MM.1S (cell line): ENCODE data around the gene MED16.

ENCODE experiments used
- DNase-seq: peaks from one replicate; pipeline ENCODE4 v3.0.0-alpha.2; 2015
- H2AFZ ChIP-seq: fragments of 300-600 bp; sonication (generic); 2 replicates; pipeline ENCODE4 v1.6.0; 2016; ENCODE audit warnings: antibody characterized with exemption, low read length
- H3F3A ChIP-seq: fragments of 300-600 bp; sonication (generic); 2 replicates; pipeline ENCODE4 v1.6.1; 2016; ENCODE audit warnings: mild to moderate bottlenecking, antibody characterized with exemption, low read length, moderate library complexity, mixed read lengths; ENCODE audit not compliant: insufficient read depth
- H3K27ac ChIP-seq: fragments of 300-600 bp; sonication (generic); 2 replicates; pipeline ENCODE4 v1.5.1; 2016; ENCODE audit warnings: mild to moderate bottlenecking, low read length
- H3K27me3 ChIP-seq: fragments of 300-600 bp; sonication (generic); replicated peaks from 2 replicates; pipeline ENCODE4 v1.6.0; 2016; ENCODE audit warnings: low read length; ENCODE audit not compliant: insufficient read depth
- H3K36me3 ChIP-seq: fragments of 300-600 bp; sonication (generic); replicated peaks from 2 replicates; pipeline ENCODE4 v1.6.1; 2016; ENCODE audit warnings: mild to moderate bottlenecking, low read length, mixed read lengths; ENCODE audit not compliant: insufficient read depth
- H3K4me1 ChIP-seq: fragments of 300-600 bp; sonication (generic); 2 replicates; pipeline ENCODE4 v1.6.1; 2016; ENCODE audit warnings: low read length, mixed read lengths
- H3K4me2 ChIP-seq: fragments of 300-600 bp; sonication (generic); 2 replicates; pipeline ENCODE4 v1.6.0; 2016; ENCODE audit warnings: low read depth, low read length
- H3K4me3 ChIP-seq: fragments of 300-600 bp; sonication (generic); 2 replicates; pipeline ENCODE4 v1.5.1; 2016; ENCODE audit warnings: low read length, mixed read lengths
- H3K79me2 ChIP-seq: fragments of 300-600 bp; sonication (generic); 2 replicates; pipeline ENCODE4 v1.6.1; 2016; ENCODE audit warnings: mixed run types, low read length, mixed read lengths
- H3K9ac ChIP-seq: fragments of 300-600 bp; sonication (generic); 2 replicates; pipeline ENCODE4 v1.6.1; 2016; ENCODE audit warnings: low read length, mixed read lengths
- H3K9me2 ChIP-seq: fragments of 300-600 bp; sonication (generic); replicated peaks from 2 replicates; pipeline ENCODE4 v1.6.1; 2016; ENCODE audit warnings: mild to moderate bottlenecking, low read length, mixed read lengths; ENCODE audit not compliant: insufficient read depth
- H3K9me3 ChIP-seq: fragments of 300-600 bp; sonication (generic); replicated peaks from 2 replicates; pipeline ENCODE4 v1.6.1; 2016; ENCODE audit warnings: mild to moderate bottlenecking, low read length, mixed read lengths; ENCODE audit not compliant: insufficient read depth
- H4K20me1 ChIP-seq: fragments of 300-600 bp; sonication (generic); 2 replicates; pipeline ENCODE4 v1.6.1; 2016; ENCODE audit warnings: mild to moderate bottlenecking, low read length, moderate library complexity, mixed read lengths; ENCODE audit not compliant: insufficient read depth
- EZH2 ChIP-seq: fragments of 300-600 bp; sonication (generic); optimal IDR thresholded peaks from 2 replicates; pipeline ENCODE3; 2017; ENCODE audit warnings: low read depth, mild to moderate bottlenecking, antibody characterized with exemption, low read length, mixed read lengths
- EZH2phosphoT487 ChIP-seq: fragments of 300-600 bp; sonication (generic); IDR thresholded peaks from 2 replicates; pipeline ENCODE4 v1.6.1; 2018; ENCODE audit warnings: antibody characterized with exemption, low read length
- TF ChIP-seq, protein P1 (sequence below): fragments of 300-600 bp; sonication (generic); IDR thresholded peaks from 2 replicates; pipeline ENCODE4 v1.5.1; 2016; ENCODE audit warnings: antibody characterized with exemption, low read length, mixed read lengths

Gene MED16

GRCh38 chr19:934865-935479, 42.0 kb upstream of the MED16 start:
- TF ChIP-seq EZH2phosphoT487 = no peak
- no peak for TF ChIP-seq EZH2
- TF ChIP-seq, protein P1, sequence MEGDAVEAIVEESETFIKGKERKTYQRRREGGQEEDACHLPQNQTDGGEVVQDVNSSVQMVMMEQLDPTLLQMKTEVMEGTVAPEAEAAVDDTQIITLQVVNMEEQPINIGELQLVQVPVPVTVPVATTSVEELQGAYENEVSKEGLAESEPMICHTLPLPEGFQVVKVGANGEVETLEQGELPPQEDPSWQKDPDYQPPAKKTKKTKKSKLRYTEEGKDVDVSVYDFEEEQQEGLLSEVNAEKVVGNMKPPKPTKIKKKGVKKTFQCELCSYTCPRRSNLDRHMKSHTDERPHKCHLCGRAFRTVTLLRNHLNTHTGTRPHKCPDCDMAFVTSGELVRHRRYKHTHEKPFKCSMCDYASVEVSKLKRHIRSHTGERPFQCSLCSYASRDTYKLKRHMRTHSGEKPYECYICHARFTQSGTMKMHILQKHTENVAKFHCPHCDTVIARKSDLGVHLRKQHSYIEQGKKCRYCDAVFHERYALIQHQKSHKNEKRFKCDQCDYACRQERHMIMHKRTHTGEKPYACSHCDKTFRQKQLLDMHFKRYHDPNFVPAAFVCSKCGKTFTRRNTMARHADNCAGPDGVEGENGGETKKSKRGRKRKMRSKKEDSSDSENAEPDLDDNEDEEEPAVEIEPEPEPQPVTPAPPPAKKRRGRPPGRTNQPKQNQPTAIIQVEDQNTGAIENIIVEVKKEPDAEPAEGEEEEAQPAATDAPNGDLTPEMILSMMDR = no peak
- Histone ChIP-seq H3K4me2 (no peak overlapping the region), H3K9me2 (no peaks in the 10 kb centered on the region), H2AFZ (no peak overlapping the region), H4K20me1 (no peaks in the 10 kb centered on the region), H3K9ac (no peak overlapping the region), H3K4me3 (no peak overlapping the region), H3K9me3 (no peaks in the 10 kb centered on the region), H3K36me3 (no peaks in the 10 kb centered on the region), H3K4me1 (no peaks in the 10 kb centered on the region), H3K27ac (no peak overlapping the region), H3K27me3 (no peaks in the 10 kb centered on the region), H3K79me2 (peaks cover 50% of the 10 kb centered on the region), H3F3A (no peaks in the 10 kb centered on the region)
- no peak for DNase-seq

DNA sequence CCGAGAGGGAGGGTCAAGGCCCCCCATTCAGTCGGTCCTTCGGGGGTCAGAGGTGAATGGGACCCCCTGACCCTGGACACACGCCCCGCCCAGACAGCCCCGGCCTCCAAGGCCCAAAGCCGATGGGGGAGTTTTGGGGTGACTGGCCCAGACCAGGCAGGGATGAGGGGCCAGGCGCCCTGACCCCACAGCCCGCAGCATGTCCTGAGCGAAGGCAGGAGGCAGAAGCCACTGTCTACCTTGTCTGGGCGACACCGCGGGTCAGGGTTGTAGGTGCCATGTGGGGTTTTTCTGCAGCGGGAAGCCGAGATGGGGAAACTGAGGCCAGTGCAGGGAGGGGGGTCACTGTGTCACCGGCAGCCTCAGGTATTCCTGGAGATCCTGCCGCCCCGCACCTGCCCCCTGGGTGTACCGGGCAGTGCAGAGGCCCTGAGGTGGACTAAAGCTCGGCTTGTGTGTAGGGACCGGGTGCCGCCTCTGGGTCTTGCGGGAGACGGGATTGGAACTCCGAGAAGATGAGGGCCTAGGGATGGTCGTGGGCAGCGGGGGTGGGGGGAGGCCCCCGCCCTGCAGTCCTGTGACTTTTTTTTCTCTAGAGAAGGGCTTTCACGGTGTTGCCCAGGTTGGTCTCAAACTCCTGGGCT, 41.3 kb upstream of the MED16 start:
- Histone ChIP-seq H3K9me2 (no peaks in the 10 kb centered on the region), H3K4me1 (no peaks in the 10 kb centered on the region), H3K4me3 (no peak overlapping the region), H3K27me3 (no peaks in the 10 kb centered on the region), H4K20me1 (no peaks in the 10 kb centered on the region), H3K9me3 (no peaks in the 10 kb centered on the region), H3K4me2 (no peak overlapping the region), H3K9ac (no peak overlapping the region), H2AFZ (no peak overlapping the region), H3K36me3 (no peaks in the 10 kb centered on the region), H3F3A (no peaks in the 10 kb centered on the region), H3K79me2 (peaks cover 44% of the 10 kb centered on the region), H3K27ac (no peak overlapping the region)
- TF ChIP-seq EZH2phosphoT487 (no peak), EZH2 (no peak)
- TF ChIP-seq, protein P1 = no peak
- DNase-seq = no peak

- H4K20me1 ChIP-seq = no peaks in the 10 kb centered on the region
- H3K9me2 ChIP-seq = no peaks in the 10 kb centered on the region
- peaks cover 43% of the 10 kb centered on the region for H3K79me2 ChIP-seq
- no peak overlapping the region for H3K27ac ChIP-seq
- no peaks in the 10 kb centered on the region for H3K27me3 ChIP-seq
- TF ChIP-seq EZH2phosphoT487 (no peak), EZH2 (no peak)
- TF ChIP-seq, protein P1 = no peak
- H3K9me3 ChIP-seq = no peaks in the 10 kb centered on the region
- DNase-seq = no peak
- H3K36me3 ChIP-seq = no peaks in the 10 kb centered on the region
- no peak overlapping the region for H3K4me3 ChIP-seq
- no peak overlapping the region for H2AFZ ChIP-seq
- no peak overlapping the region for H3K9ac ChIP-seq
- H3F3A ChIP-seq = no peaks in the 10 kb centered on the region
- H3K4me1 ChIP-seq = no peaks in the 10 kb centered on the region
- no peak overlapping the region for H3K4me2 ChIP-seq
Measured at GRCh38 chr19:933553-933882, 40.5 kb upstream of the MED16 start.
